Endodermal cell (in vitro differentiated cells): ENCODE measurements around the gene IQSEC3. TPM values are rescaled to one million over a fixed set of nuclear protein-coding genes. Genes with fewer than 3 reads are reported as not detected.

Experiments used
- DNase-seq: peaks from one replicate; pipeline ENCODE4 v3.0.0-alpha.2; 2017
- H3K27ac ChIP-seq: 2 replicates; pipeline ENCODE4 v1.5.1; 2013; ENCODE audit warnings: mild to moderate bottlenecking, low read depth, low read length, moderate library complexity
- H3K27me3 ChIP-seq: 2 replicates; pipeline ENCODE4 v1.6.1; 2013; ENCODE audit warnings: mild to moderate bottlenecking, low read length, moderate library complexity; ENCODE audit not compliant: insufficient read depth, control insufficient read depth, poor library complexity, severe bottlenecking
- H3K36me3 ChIP-seq: 2 replicates; pipeline ENCODE4 v1.7.0; 2013; ENCODE audit warnings: mild to moderate bottlenecking, low read length, moderate library complexity; ENCODE audit not compliant: control insufficient read depth, insufficient read depth
- H3K4me1 ChIP-seq: one replicate; pipeline ENCODE4 v1.7.0; 2013; ENCODE audit warnings: low read length; ENCODE audit not compliant: control insufficient read depth, insufficient read depth
- H3K4me3 ChIP-seq: 2 replicates; pipeline ENCODE4 v1.5.1; 2013; ENCODE audit warnings: mild to moderate bottlenecking, low read length, moderate library complexity
- H3K9ac ChIP-seq: 2 replicates; pipeline ENCODE4 v1.6.1; 2013; ENCODE audit warnings: mild to moderate bottlenecking, low read length, moderate library complexity; ENCODE audit not compliant: poor library complexity, severe bottlenecking; ENCODE audit errors: extremely low read depth
- H3K9me3 ChIP-seq: 2 replicates; pipeline ENCODE4 v1.6.1; 2013; ENCODE audit warnings: mild to moderate bottlenecking, low read length, moderate library complexity; ENCODE audit not compliant: control insufficient read depth
- H3K27ac Mint-ChIP-seq: 2 replicates; pipeline ENCODE4 v1.8.0; 2020; ENCODE audit warnings: mixed read lengths
- H3K27me3 Mint-ChIP-seq: 2 replicates; pipeline ENCODE4 v1.8.0; 2021; ENCODE audit warnings: mild to moderate bottlenecking, mixed read lengths; ENCODE audit not compliant: insufficient read depth
- H3K36me3 Mint-ChIP-seq: 2 replicates; pipeline ENCODE4 v1.8.0; 2020; ENCODE audit warnings: low read depth, mixed read lengths
- H3K4me1 Mint-ChIP-seq: 2 replicates; pipeline ENCODE4 v1.8.0; 2020; ENCODE audit warnings: mixed read lengths
- H3K4me3 Mint-ChIP-seq: 2 replicates; pipeline ENCODE4 v1.8.0; 2020; ENCODE audit warnings: mild to moderate bottlenecking, moderate library complexity, mixed read lengths
- H3K9me3 Mint-ChIP-seq: 2 replicates; pipeline ENCODE4 v1.8.0; 2020; ENCODE audit warnings: mild to moderate bottlenecking, mixed read lengths
- CTCF ChIP-seq: fragments of 200-600 bp; sonication (generic); conservative IDR thresholded peaks from 2 replicates; pipeline ENCODE4 v1.5.0; 2021; ENCODE audit warnings: antibody characterized with exemption, mild to moderate bottlenecking
- WGBS, 2 experiments: methylation state at CpG; one replicate each; pipeline versions ENCODE4 v1.1.5 to v1.1.7; 2013; ENCODE audit warnings: missing lambda C conversion rate in 2 of 2, mixed read lengths in 1 of 2; ENCODE audit not compliant: insufficient coverage in 1 of 2, insufficient read length in 1 of 2; 5-methylcytosine and 5-hydroxymethylcytosine counted together
- total RNA-seq, 2 donors: library from RNA; stranded (reverse); fragmentation: NEBNext Ultra II Directional in 1 of 2; extraction: Animal tissue kit (Norgen Biotek cat#: 25700) in 1 of 2; gene quantifications; 2 replicates in 1 of 2; 3 replicates in 1 of 2; pipeline ENCODE4 v1.2.1, GENCODE V29; 2021

The IQSEC3 gene
- total RNA-seq, 2 donors from 2014 or later, result 1.5 to 2.7 TPM

- Histone ChIP-seq H3K27me3 (no peaks in the 10 kb centered on the region), H3K4me1 (peaks cover 6% of the 10 kb centered on the region), H3K9me3 (no peaks in the 10 kb centered on the region), H3K4me3 (no peak overlapping the region), H3K36me3 (no peaks in the 10 kb centered on the region), H3K27ac (no peak overlapping the region), H3K9ac (no peak overlapping the region)
- Mint-ChIP-seq H3K27ac (peak overlapping the region; percentile 16), H3K4me3 (no peak overlapping the region), H3K4me1 (peaks cover 33% of the 10 kb centered on the region), H3K36me3 (no peaks in the 10 kb centered on the region), H3K27me3 (peaks cover 1% of the 10 kb centered on the region), H3K9me3 (no peaks in the 10 kb centered on the region)
- WGBS, 2 experiments, result 76 to 88% methylated on average over 3 to 6 of the region's 6 CpGs
- no peak for TF ChIP-seq CTCF
- DNase-seq, result no peak
Observed at GRCh38 chr12:174124-174523, 107.6 kb downstream of the IQSEC3 start.

GRCh38 chr12:174596-174995 is 108.0 kb downstream of the IQSEC3 start:
- H3K9me3 Mint-ChIP-seq, result no peaks in the 10 kb centered on the region
- Histone ChIP-seq H3K9ac (no peak overlapping the region), H3K27me3 (no peaks in the 10 kb centered on the region), H3K36me3 (no peaks in the 10 kb centered on the region), H3K4me1 (peaks cover 7% of the 10 kb centered on the region), H3K9me3 (no peaks in the 10 kb centered on the region), H3K4me3 (no peak overlapping the region), H3K27ac (no peak overlapping the region)
- WGBS, 2 experiments, result 85 to 98% methylated on average over 8 to 22 of the region's 23 CpGs
- no peak for TF ChIP-seq CTCF
- no peak overlapping the region for H3K4me3 Mint-ChIP-seq
- H3K36me3 Mint-ChIP-seq, result no peaks in the 10 kb centered on the region
- peaks cover 33% of the 10 kb centered on the region for H3K4me1 Mint-ChIP-seq
- no peak for DNase-seq
- peaks cover 1% of the 10 kb centered on the region for H3K27me3 Mint-ChIP-seq
- no peak overlapping the region for H3K27ac Mint-ChIP-seq

GRCh38 chr12:175250-175649 is 108.7 kb downstream of the IQSEC3 start:
- Mint-ChIP-seq H3K36me3 (no peaks in the 10 kb centered on the region), H3K4me1 (peaks cover 26% of the 10 kb centered on the region), H3K27me3 (peaks cover 1% of the 10 kb centered on the region), H3K4me3 (no peak overlapping the region), H3K27ac (peak overlapping the region; percentile 13), H3K9me3 (no peaks in the 10 kb centered on the region)
- no peak for TF ChIP-seq CTCF
- DNase-seq, result no peak
- Histone ChIP-seq H3K36me3 (no peaks in the 10 kb centered on the region), H3K27me3 (no peaks in the 10 kb centered on the region), H3K4me3 (no peak overlapping the region), H3K27ac (no peak overlapping the region), H3K4me1 (peaks cover 7% of the 10 kb centered on the region), H3K9ac (no peak overlapping the region), H3K9me3 (no peaks in the 10 kb centered on the region)
- WGBS, 2 experiments, result 87 to 89% methylated on average over 2 to 10 of the region's 10 CpGs
